ENCODE data around the gene PRKCH. TPM values are rescaled to one million over a fixed set of nuclear protein-coding genes. Genes with fewer than 3 reads are reported as not detected.
A peak's percentile ranks its signal among the peaks of the same experiment; 100 is the strongest.

Gene PRKCH
- total and polyA plus RNA-seq, 2 of the 13 experiments (the other 11 are each of a cell fraction or from before 2014, with no cell fraction given), result 0.48 to 1.3 TPM

- no peak for TF ChIP-seq ZNF326 (CRISPR knock-in tag; IDR thresholded peaks at IDR 0.05; ENCODE audit: borderline replicate concordance)
- TF ChIP-seq, protein P1, sequence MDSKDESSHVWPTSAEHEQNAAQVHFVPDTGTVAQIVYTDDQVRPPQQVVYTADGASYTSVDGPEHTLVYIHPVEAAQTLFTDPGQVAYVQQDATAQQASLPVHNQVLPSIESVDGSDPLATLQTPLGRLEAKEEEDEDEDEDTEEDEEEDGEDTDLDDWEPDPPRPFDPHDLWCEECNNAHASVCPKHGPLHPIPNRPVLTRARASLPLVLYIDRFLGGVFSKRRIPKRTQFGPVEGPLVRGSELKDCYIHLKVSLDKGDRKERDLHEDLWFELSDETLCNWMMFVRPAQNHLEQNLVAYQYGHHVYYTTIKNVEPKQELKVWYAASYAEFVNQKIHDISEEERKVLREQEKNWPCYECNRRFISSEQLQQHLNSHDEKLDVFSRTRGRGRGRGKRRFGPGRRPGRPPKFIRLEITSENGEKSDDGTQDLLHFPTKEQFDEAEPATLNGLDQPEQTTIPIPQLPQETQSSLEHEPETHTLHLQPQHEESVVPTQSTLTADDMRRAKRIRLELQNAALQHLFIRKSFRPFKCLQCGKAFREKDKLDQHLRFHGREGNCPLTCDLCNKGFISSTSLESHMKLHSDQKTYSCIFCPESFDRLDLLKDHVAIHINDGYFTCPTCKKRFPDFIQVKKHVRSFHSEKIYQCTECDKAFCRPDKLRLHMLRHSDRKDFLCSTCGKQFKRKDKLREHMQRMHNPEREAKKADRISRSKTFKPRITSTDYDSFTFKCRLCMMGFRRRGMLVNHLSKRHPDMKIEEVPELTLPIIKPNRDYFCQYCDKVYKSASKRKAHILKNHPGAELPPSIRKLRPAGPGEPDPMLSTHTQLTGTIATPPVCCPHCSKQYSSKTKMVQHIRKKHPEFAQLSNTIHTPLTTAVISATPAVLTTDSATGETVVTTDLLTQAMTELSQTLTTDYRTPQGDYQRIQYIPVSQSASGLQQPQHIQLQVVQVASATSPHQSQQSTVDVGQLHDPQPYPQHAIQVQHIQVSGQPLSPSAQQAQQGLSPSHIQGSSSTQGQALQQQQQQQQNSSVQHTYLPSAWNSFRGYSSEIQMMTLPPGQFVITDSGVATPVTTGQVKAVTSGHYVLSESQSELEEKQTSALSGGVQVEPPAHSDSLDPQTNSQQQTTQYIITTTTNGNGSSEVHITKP (CRISPR knock-in tag; IDR thresholded peaks at IDR 0.05; ENCODE audit: low read depth), result peak; percentile 19; the same call in 1 of the 2 replicates
- TF ChIP-seq ZNF83 (CRISPR knock-in tag; IDR thresholded peaks at IDR 0.05; ENCODE audit: borderline replicate concordance), result 0 out of 2 replicates have a peak, but pooled peaks have one; percentile 51
- no peak for TF ChIP-seq THAP8 (CRISPR knock-in tag; IDR thresholded peaks at IDR 0.05; ENCODE audit: borderline replicate concordance)
- no peak for TF ChIP-seq ZNF503 (CRISPR knock-in tag; IDR thresholded peaks at IDR 0.05)
- peak; percentile 35; the same call in 1 of the 2 replicates for TF ChIP-seq SMC3 (IDR thresholded peaks at IDR 0.05; ENCODE audit: low read length)
- TF ChIP-seq, protein P2, sequence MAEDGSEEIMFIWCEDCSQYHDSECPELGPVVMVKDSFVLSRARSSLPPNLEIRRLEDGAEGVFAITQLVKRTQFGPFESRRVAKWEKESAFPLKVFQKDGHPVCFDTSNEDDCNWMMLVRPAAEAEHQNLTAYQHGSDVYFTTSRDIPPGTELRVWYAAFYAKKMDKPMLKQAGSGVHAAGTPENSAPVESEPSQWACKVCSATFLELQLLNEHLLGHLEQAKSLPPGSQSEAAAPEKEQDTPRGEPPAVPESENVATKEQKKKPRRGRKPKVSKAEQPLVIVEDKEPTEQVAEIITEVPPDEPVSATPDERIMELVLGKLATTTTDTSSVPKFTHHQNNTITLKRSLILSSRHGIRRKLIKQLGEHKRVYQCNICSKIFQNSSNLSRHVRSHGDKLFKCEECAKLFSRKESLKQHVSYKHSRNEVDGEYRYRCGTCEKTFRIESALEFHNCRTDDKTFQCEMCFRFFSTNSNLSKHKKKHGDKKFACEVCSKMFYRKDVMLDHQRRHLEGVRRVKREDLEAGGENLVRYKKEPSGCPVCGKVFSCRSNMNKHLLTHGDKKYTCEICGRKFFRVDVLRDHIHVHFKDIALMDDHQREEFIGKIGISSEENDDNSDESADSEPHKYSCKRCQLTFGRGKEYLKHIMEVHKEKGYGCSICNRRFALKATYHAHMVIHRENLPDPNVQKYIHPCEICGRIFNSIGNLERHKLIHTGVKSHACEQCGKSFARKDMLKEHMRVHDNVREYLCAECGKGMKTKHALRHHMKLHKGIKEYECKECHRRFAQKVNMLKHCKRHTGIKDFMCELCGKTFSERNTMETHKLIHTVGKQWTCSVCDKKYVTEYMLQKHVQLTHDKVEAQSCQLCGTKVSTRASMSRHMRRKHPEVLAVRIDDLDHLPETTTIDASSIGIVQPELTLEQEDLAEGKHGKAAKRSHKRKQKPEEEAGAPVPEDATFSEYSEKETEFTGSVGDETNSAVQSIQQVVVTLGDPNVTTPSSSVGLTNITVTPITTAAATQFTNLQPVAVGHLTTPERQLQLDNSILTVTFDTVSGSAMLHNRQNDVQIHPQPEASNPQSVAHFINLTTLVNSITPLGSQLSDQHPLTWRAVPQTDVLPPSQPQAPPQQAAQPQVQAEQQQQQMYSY (CRISPR knock-in tag; IDR thresholded peaks at IDR 0.05), result 0 out of 2 replicates have a peak, but pooled peaks have one; percentile 44
- TF ChIP-seq IRF1 (CRISPR knock-in tag; IDR thresholded peaks at IDR 0.05; ENCODE audit: low read depth), result no peak
- no peak for TF ChIP-seq ATAD3A (CRISPR knock-in tag; IDR thresholded peaks at IDR 0.05)
- peak; percentile 82 for TF ChIP-seq CEBPG (CRISPR knock-in tag; IDR thresholded peaks at IDR 0.05)
- peak in 1 of 2 experiments; percentile 92; a peak in 3 of 4 replicates for TF ChIP-seq EP300 (IDR thresholded peaks at IDR 0.05; ENCODE audit: low read depth in 2 of 2, low read length in 2 of 2)
- TF ChIP-seq EP300 (CRISPR knock-in tag; IDR thresholded peaks at IDR 0.05; ENCODE audit: borderline replicate concordance), result peak; percentile 87
- 0 out of 2 replicates have a peak, but pooled peaks have one; percentile 26 for TF ChIP-seq ZNF784 (CRISPR knock-in tag; IDR thresholded peaks at IDR 0.05; ENCODE audit: borderline replicate concordance)
- TF ChIP-seq ZNF251 (CRISPR knock-in tag; IDR thresholded peaks at IDR 0.05), result no peak
- 0 out of 2 replicates have a peak, but pooled peaks have one; percentile 60 for TF ChIP-seq JUND (CRISPR knock-in tag; IDR thresholded peaks at IDR 0.05)
- TF ChIP-seq NFRKB (IDR thresholded peaks at IDR 0.05), result no peak
- TF ChIP-seq NR2C2 (CRISPR knock-in tag; IDR thresholded peaks at IDR 0.05; ENCODE audit: borderline replicate concordance), result peak; percentile 36; the same call in 1 of the 2 replicates
Observed at GRCh38 chr14:61561657-61562276, 240.4 kb downstream of the PRKCH start (continued).
